Endothelial cell of hepatic sinusoid (primary cell): ENCODE measurements around the gene COL16A1.

Source experiments
- in situ Hi-C: cut with HindIII; loops from 2 replicates; pipeline ENCODE4 v1.10.0; 2017; ENCODE audit warnings: low sequenced_read_pairs

COL16A1 gene

GRCh38 chr1:31703431-31704270 is at the start of gene COL16A1:
TSS of gene COL16A1 (minus strand) at chr1:31704017. CDS start at chr1:31702193, 1,824 bp downstream.
- in situ Hi-C loops: no loop called here

GRCh38 chr1:31752952-31753475 is 49.2 kb upstream of the COL16A1 start:
- in situ Hi-C loops: no loop called here

- in situ Hi-C loops: no loop called here
Measured at GRCh38 chr1:31752258-31752657, 48.4 kb upstream of the COL16A1 start.

GRCh38 chr1:31751822-31752241 is 48.0 kb upstream of the COL16A1 start:
- in situ Hi-C loops: no loop called here

GRCh38 chr1:31750858-31751510 is 47.2 kb upstream of the COL16A1 start:
- in situ Hi-C loops: no loop called here

GRCh38 chr1:31749785-31750735 is 46.2 kb upstream of the COL16A1 start:
- in situ Hi-C loops: no loop called here

GRCh38 chr1:31748365-31748764 is 44.5 kb upstream of the COL16A1 start:
- in situ Hi-C loops: no loop called here

GRCh38 chr1:31747304-31747703 is 43.5 kb upstream of the COL16A1 start:
- in situ Hi-C loops: no loop called here

- in situ Hi-C loops: no loop called here
Measured at GRCh38 chr1:31746687-31747086, 42.9 kb upstream of the COL16A1 start.

GRCh38 chr1:31745946-31746670 is 42.3 kb upstream of the COL16A1 start:
- in situ Hi-C loops: no loop called here

- in situ Hi-C loops: no loop called here
Measured at GRCh38 chr1:31745096-31745945, 41.5 kb upstream of the COL16A1 start.

- in situ Hi-C loops: no loop called here
Measured at GRCh38 chr1:31744165-31744888, 40.5 kb upstream of the COL16A1 start.

- in situ Hi-C loops: no loop called here
Measured at GRCh38 chr1:31742462-31743212, 38.8 kb upstream of the COL16A1 start.

- in situ Hi-C loops: no loop called here
Measured at GRCh38 chr1:31739346-31739745, 35.5 kb upstream of the COL16A1 start.

- in situ Hi-C loops: no loop called here
Measured at GRCh38 chr1:31736675-31737074, 32.9 kb upstream of the COL16A1 start.

- in situ Hi-C loops: no loop called here
Measured at GRCh38 chr1:31735571-31735970, 31.8 kb upstream of the COL16A1 start.

GRCh38 chr1:31734582-31735107 is 30.8 kb upstream of the COL16A1 start:
- in situ Hi-C loops: loop anchor here (5.0 kb wide), 1 partner anchor 58 kb away; no protein-coding TSS in a partner anchor
